ENCODE measurements around the gene HAUS5. TPM values are rescaled to one million over a fixed set of nuclear protein-coding genes. Genes with fewer than 3 reads are reported as not detected.
A peak's percentile ranks its signal among the peaks of the same experiment; 100 is the strongest.

Gene HAUS5
- total and polyA plus RNA-seq, 2 experiments from 2014 or later = 4.9 to 12.6 TPM

DNA sequence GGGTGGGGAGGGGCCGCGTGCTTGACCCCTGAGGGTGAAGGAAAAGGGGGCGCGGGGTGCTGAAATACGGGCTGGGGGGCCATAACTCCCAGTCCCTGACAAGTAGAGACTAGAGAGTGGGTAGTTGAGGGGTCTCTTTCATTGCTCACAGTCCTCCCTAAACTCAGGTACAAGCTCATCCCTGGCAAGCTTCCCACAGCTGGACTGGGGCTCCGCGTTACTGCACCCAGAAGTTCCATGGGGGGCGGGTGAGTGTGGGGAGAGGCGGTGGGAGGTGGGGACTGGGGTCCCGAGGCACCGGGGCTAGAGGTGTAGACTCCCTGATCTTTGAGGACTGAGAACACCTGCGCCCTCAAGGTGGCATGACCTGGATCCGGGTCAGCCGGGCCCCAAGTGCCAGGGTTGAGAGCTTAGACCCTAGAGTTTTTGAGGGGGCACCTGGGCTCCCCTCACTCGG lies 30.3 kb downstream of the HAUS5 start:
- H3K9me3 ChIP-seq (ENCODE audit: low read depth) = no peaks in the 10 kb centered on the region
- peak overlapping the region; percentile 94 for H3K4me2 ChIP-seq
- peak overlapping the region; percentile 84 for H2AFZ ChIP-seq
- H3K4me3 ChIP-seq = peak overlapping the region; percentile 54
- TF ChIP-seq CTCF (IDR thresholded peaks at IDR 0.05; ENCODE audit: poor library complexity) (no peak), EZH2 (IDR thresholded peaks at IDR 0.05; ENCODE audit: borderline replicate concordance) (no peak), EZH2phosphoT487 (IDR thresholded peaks at IDR 0.05; ENCODE audit: low read depth, severe bottlenecking, unreplicated experiment) (no peak)
- no peaks in the 10 kb centered on the region for H4K20me1 ChIP-seq (ENCODE audit: insufficient read depth, poor library complexity, severe bottlenecking)
- no peaks in the 10 kb centered on the region for H3K36me3 ChIP-seq (replicated peaks; ENCODE audit: insufficient read depth, low read depth)
- H3K27ac ChIP-seq = peak overlapping the region; percentile 96
- 41% methylated on average over 8 of the region's 15 CpGs for WGBS (ENCODE audit: low lambda C conversion rate, missing lambda C conversion rate)
- peaks cover 12% of the 10 kb centered on the region for H3K4me1 ChIP-seq (ENCODE audit: insufficient read depth)
- no peaks in the 10 kb centered on the region for H3K9me2 ChIP-seq (replicated peaks; ENCODE audit: insufficient read depth)
- no peak for DNase-seq (ENCODE audit: low spot score)
- H3K79me2 ChIP-seq = no peaks in the 10 kb centered on the region
- H3K27me3 ChIP-seq = no peaks in the 10 kb centered on the region

DNA sequence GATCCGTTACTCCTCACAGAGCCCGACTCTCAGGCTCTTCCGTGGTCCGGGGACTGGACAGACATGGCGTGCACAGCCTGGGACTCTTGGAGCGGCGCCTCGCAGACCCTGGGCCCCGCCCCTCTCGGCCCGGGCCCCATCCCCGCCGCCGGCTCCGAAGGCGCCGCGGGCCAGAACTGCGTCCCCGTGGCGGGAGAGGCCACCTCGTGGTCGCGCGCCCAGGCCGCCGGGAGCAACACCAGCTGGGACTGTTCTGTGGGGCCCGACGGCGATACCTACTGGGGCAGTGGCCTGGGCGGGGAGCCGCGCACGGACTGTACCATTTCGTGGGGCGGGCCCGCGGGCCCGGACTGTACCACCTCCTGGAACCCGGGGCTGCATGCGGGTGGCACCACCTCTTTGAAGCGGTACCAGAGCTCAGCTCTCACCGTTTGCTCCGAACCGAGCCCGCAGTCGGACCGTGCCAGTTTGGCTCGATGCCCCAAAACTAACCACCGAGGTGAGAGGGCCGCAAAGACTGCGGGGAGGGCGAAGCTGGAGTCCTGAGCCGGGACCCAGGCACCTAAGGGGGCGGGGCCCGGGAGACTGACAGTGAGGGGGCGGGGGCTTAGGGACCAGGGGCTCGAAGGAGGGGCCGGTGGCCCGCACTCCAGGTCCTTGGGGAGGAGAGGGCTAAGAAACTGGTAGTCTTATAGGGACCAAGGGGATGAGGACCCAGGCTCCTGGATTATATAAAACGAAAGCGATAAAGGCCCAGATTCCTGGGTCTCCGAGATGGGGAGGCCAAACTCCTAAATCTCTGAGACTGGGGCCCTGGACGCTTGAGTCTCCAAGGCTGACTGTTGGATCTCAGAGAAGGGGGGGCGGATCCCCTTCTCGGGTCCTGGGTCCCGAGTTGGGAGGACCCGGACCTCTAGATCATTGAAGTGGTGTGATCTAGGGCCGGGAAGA lies 31.0 kb downstream of the HAUS5 start:
- no peaks in the 10 kb centered on the region for H3K36me3 ChIP-seq (replicated peaks; ENCODE audit: insufficient read depth, low read depth)
- peak; percentile 93 for DNase-seq (ENCODE audit: low spot score)
- H3K79me2 ChIP-seq = peaks cover 2% of the 10 kb centered on the region
- peak overlapping the region; percentile 54 for H3K4me3 ChIP-seq
- peak overlapping the region; percentile 94 for H3K4me2 ChIP-seq
- peak overlapping the region; percentile 84 for H2AFZ ChIP-seq
- peak overlapping the region; percentile 96 for H3K27ac ChIP-seq
- no peaks in the 10 kb centered on the region for H3K9me2 ChIP-seq (replicated peaks; ENCODE audit: insufficient read depth)
- WGBS (ENCODE audit: low lambda C conversion rate, missing lambda C conversion rate) = 1% methylated on average over 58 of the region's 69 CpGs
- no peaks in the 10 kb centered on the region for H3K9me3 ChIP-seq (ENCODE audit: low read depth)
- no peak for TF ChIP-seq EZH2phosphoT487 (IDR thresholded peaks at IDR 0.05; ENCODE audit: low read depth, severe bottlenecking, unreplicated experiment)
- no peak for TF ChIP-seq EZH2 (IDR thresholded peaks at IDR 0.05; ENCODE audit: borderline replicate concordance)
- no peak for TF ChIP-seq CTCF (IDR thresholded peaks at IDR 0.05; ENCODE audit: poor library complexity)
- H3K4me1 ChIP-seq (ENCODE audit: insufficient read depth) = peaks cover 12% of the 10 kb centered on the region
- H3K27me3 ChIP-seq = no peaks in the 10 kb centered on the region
- no peaks in the 10 kb centered on the region for H4K20me1 ChIP-seq (ENCODE audit: insufficient read depth, poor library complexity, severe bottlenecking)

DNA sequence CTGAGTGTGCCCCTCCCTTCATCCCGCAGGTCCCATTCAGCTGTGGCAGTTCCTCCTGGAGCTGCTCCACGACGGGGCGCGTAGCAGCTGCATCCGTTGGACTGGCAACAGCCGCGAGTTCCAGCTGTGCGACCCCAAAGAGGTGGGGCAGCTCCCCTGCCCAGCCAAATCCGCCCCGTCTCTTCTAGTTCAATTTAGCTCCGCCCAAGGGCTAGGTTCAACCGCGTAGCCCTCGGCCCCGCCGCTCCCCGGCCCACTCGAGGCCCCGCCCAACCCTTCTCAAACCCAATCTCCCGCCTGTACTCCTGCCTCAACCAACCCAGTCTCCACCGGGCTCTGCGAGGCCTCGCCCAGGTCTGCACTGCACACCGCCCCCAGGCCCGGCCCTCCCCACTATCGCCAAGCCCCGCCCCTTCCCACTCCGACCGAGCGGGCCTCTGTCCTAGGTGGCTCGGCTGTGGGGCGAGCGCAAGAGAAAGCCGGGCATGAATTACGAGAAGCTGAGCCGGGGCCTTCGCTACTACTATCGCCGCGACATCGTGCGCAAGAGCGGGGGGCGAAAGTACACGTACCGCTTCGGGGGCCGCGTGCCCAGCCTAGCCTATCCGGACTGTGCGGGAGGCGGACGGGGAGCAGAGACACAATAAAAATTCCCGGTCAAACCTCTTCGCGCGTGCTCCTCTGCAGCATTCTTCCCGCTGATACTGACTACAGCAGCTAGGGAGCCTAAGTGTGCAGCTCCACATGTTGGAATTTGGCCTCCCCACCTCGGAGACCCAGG lies 31.9 kb downstream of the HAUS5 start:
- under 1% methylated on average over 49 of the region's 60 CpGs for WGBS (ENCODE audit: low lambda C conversion rate, missing lambda C conversion rate)
- H4K20me1 ChIP-seq (ENCODE audit: insufficient read depth, poor library complexity, severe bottlenecking) = peaks cover under 1% of the 10 kb centered on the region
- peak overlapping the region; percentile 84 for H2AFZ ChIP-seq
- no peak for TF ChIP-seq CTCF (IDR thresholded peaks at IDR 0.05; ENCODE audit: poor library complexity)
- no peak for TF ChIP-seq EZH2 (IDR thresholded peaks at IDR 0.05; ENCODE audit: borderline replicate concordance)
- no peak for TF ChIP-seq EZH2phosphoT487 (IDR thresholded peaks at IDR 0.05; ENCODE audit: low read depth, severe bottlenecking, unreplicated experiment)
- H3K36me3 ChIP-seq (replicated peaks; ENCODE audit: insufficient read depth, low read depth) = no peaks in the 10 kb centered on the region
- peak overlapping the region; percentile 54 for H3K4me3 ChIP-seq
- no peaks in the 10 kb centered on the region for H3K27me3 ChIP-seq
- H3K4me2 ChIP-seq = peak overlapping the region; percentile 94
- peak; percentile 96 for DNase-seq (ENCODE audit: low spot score)
- H3K9me2 ChIP-seq (replicated peaks; ENCODE audit: insufficient read depth) = no peaks in the 10 kb centered on the region
- peaks cover 11% of the 10 kb centered on the region for H3K79me2 ChIP-seq
- H3K4me1 ChIP-seq (ENCODE audit: insufficient read depth) = peaks cover 16% of the 10 kb centered on the region
- no peaks in the 10 kb centered on the region for H3K9me3 ChIP-seq (ENCODE audit: low read depth)
- peak overlapping the region; percentile 96 for H3K27ac ChIP-seq
